ENCODE measurements around the gene LANCL3. TPM values are rescaled to one million over a fixed set of nuclear protein-coding genes. Genes with fewer than 3 reads are reported as not detected.
A peak's percentile ranks its signal among the peaks of the same experiment; 100 is the strongest.
"Not testable (repeated sequence)": the region's sequence is repeated elsewhere in the genome, so short reads cannot be mapped to it uniquely, and the experiment has no call there.

Gene LANCL3
- polyA plus RNA-seq, 2 of the 4 experiments (the other 2 are of a cell fraction): not detected

GRCh38 chrX:37572108-37572587, 687 bp downstream of the LANCL3 start:
- ATAC-seq: peak; percentile 86 to 91
- FAIRE-seq: not testable (repeated sequence)
- CTCF ChIA-PET: interaction anchor here (0.6 kb wide), 1 partner anchor 47 kb away, joined by 3 read pairs; no protein-coding TSS in a partner anchor

GRCh38 chrX:37573121-37573520, 1.7 kb downstream of the LANCL3 start:
- ATAC-seq; H3K4me2 ChIP-seq; POLR2A ChIA-PET; H3K4me1 ChIP-seq; H3K9me3 ChIP-seq; DNase-seq (ENCODE audit: low read depth in 1 of 2, low spot score in 1 of 2); H3K27ac ChIP-seq; H3K4me3 ChIP-seq: not testable (repeated sequence)
- CTCF ChIA-PET: interaction anchor here (0.6 kb wide), 1 partner anchor 48 kb away, joined by 3 read pairs; no protein-coding TSS in a partner anchor
- FAIRE-seq: peak; percentile 18
- WGBS (ENCODE audit: missing lambda C conversion rate): 14% methylated on average over 2 of the region's 2 CpGs

More at GRCh38 chrX:37572108-37572587, 687 bp downstream of the LANCL3 start:
- H3K9me3 ChIP-seq, H3K4me1 ChIP-seq, POLR2A ChIA-PET, H3K27ac ChIP-seq: not testable (repeated sequence)
- Histone ChIP-seq H3K4me3 (peak overlapping the region; percentile 29; the same call in 1 of the 3 replicates), H3K4me2 (peak overlapping the region; percentile 60)
- TF ChIP-seq RAD21 (conservative IDR thresholded peaks at IDR 0.05 in 1 of 2, IDR thresholded peaks at IDR 0.05 in 1 of 2): peak in 1 of 2 experiments; percentile 29; a peak in 1 of 5 replicates
- TF ChIP-seq SMC3 (IDR thresholded peaks at IDR 0.05): 0 out of 3 replicates have a peak, but pooled peaks have one; percentile 8
- DNase-seq (ENCODE audit: low read depth in 1 of 2, low spot score in 1 of 2): peak in 1 of 2 experiments; percentile 17
- 0% methylated on average over 5 of the region's 61 CpGs for WGBS (ENCODE audit: missing lambda C conversion rate)

GRCh38 chrX:37578045-37578444, 6.6 kb downstream of the LANCL3 start:
- 23% methylated on average over 5 of the region's 5 CpGs for WGBS (ENCODE audit: missing lambda C conversion rate)
- Histone ChIP-seq H3K4me3 (no peak overlapping the region), H3K9me3 (no peaks in the 10 kb centered on the region), H3K4me2 (no peak overlapping the region), H3K27ac (no peak overlapping the region), H3K4me1 (no peaks in the 10 kb centered on the region)
- DNase-seq (ENCODE audit: low read depth in 1 of 2, low spot score in 1 of 2) (no peak), ATAC-seq (no peak), FAIRE-seq (no peak)
- no peak for TF ChIP-seq JUNB (IDR thresholded peaks at IDR 0.05)
- no peak for TF ChIP-seq CTCF (IDR thresholded peaks at IDR 0.05)
- no peak for TF ChIP-seq FOSL2 (IDR thresholded peaks at IDR 0.05)
- TF ChIP-seq FOSL2 (CRISPR knock-in tag; IDR thresholded peaks at IDR 0.05): no peak
- TF ChIP-seq E2F6 (IDR thresholded peaks at IDR 0.05; ENCODE audit: borderline replicate concordance, low read depth): no peak
- no peak for TF ChIP-seq HES2 (IDR thresholded peaks at IDR 0.05)
- TF ChIP-seq ZNF302 (CRISPR knock-in tag; IDR thresholded peaks at IDR 0.05): no peak
- no peak for TF ChIP-seq CBX2 (IDR thresholded peaks at IDR 0.05; ENCODE audit: borderline replicate concordance, low read depth)
- no peak for TF ChIP-seq KDM5A (IDR thresholded peaks at IDR 0.05)
- TF ChIP-seq HMGXB4 (CRISPR knock-in tag; IDR thresholded peaks at IDR 0.05; ENCODE audit: borderline replicate concordance): no peak
- no peak for TF ChIP-seq FOXS1 (CRISPR knock-in tag; IDR thresholded peaks at IDR 0.05)
- TF ChIP-seq HOXB13 (CRISPR knock-in tag; IDR thresholded peaks at IDR 0.05; ENCODE audit: low read depth): no peak
- CTCF ChIA-PET: no interaction called here
- POLR2A ChIA-PET: no interaction called here

GRCh38 chrX:37580080-37580479, 8.6 kb downstream of the LANCL3 start:
- no peak overlapping the region for H3K4me3 ChIP-seq
- DNase-seq (ENCODE audit: low read depth in 1 of 2, low spot score in 1 of 2) (no peak), ATAC-seq (no peak), FAIRE-seq (no peak)
- ChIA-PET POLR2A (no interaction called here), CTCF (no interaction called here)
- no peaks in the 10 kb centered on the region for H3K4me1 ChIP-seq
- no peaks in the 10 kb centered on the region for H3K9me3 ChIP-seq
- WGBS (ENCODE audit: missing lambda C conversion rate): 26% methylated on average over 1 of the region's 1 CpG
- TF ChIP-seq ATOH8 (CRISPR knock-in tag; IDR thresholded peaks at IDR 0.05; ENCODE audit: low read depth) (no peak), ESRRA (IDR thresholded peaks at IDR 0.05; ENCODE audit: borderline replicate concordance, low read length) (no peak)
- no peak overlapping the region for H3K27ac ChIP-seq
- no peak overlapping the region for H3K4me2 ChIP-seq

- CTCF ChIA-PET; H3K4me1 ChIP-seq; H3K4me3 ChIP-seq; ATAC-seq; H3K27ac ChIP-seq; POLR2A ChIA-PET; H3K9me3 ChIP-seq; H3K4me2 ChIP-seq; FAIRE-seq; DNase-seq (ENCODE audit: low read depth in 1 of 2, low spot score in 1 of 2): not testable (repeated sequence)
- 17% methylated on average over 1 of the region's 11 CpGs for WGBS (ENCODE audit: missing lambda C conversion rate)
Observed at GRCh38 chrX:37587337-37587736, 15.9 kb downstream of the LANCL3 start.
